Caco-2 (cell line): ENCODE results near the gene TEX51. TPM values are rescaled to one million over a fixed set of nuclear protein-coding genes. Genes with fewer than 3 reads are reported as not detected.

Experiments
- BruUV-seq: library from RNA; stranded (reverse); fragments of 400-500 nt; replicated peaks from 2 replicates; lab custom pipeline; 2021; lab: Mats Ljungman, UMichigan
- CTCF ChIA-PET: fragments of 300-600 bp; sonication (Branson Sonifier 250); formaldehyde crosslinking; loops from one replicate; lab custom pipeline; 2022; ENCODE audit warnings: antibody characterized with exemption; lab: Charles Lee
- POLR2A ChIA-PET: fragments of 300-600 bp; sonication (Branson Sonifier 250); formaldehyde crosslinking; loops from one replicate; lab custom pipeline; 2022; ENCODE audit warnings: antibody characterized with exemption; lab: Charles Lee
- DNase-seq, 2 experiments: peaks; one replicate each; pipeline versions ENCODE4 v3.0.0 to v3.0.0-alpha.2; 2020 to 2022
- H3K27me3 ChIP-seq: replicated peaks from 2 replicates; pipeline ENCODE4 v1.6.0; 2011; ENCODE audit warnings: low read length; ENCODE audit not compliant: control insufficient read depth, insufficient read depth
- H3K36me3 ChIP-seq: 2 replicates; pipeline ENCODE4 v1.5.1; 2011; ENCODE audit warnings: low read length; ENCODE audit not compliant: control insufficient read depth, insufficient read depth
- H3K4me1 ChIP-seq: fragments of 250-450 bp; sonication (Bioruptor Pico); 2 replicates; pipeline ENCODE4 v1.5.1; 2020; ENCODE audit warnings: mild to moderate bottlenecking
- H3K4me3 ChIP-seq: 2 replicates; pipeline ENCODE4 v1.5.1; 2011; ENCODE audit warnings: low read depth, mild to moderate bottlenecking, control low read depth, low read length
- H3K9me3 ChIP-seq: fragments of 250-450 bp; sonication (Bioruptor Pico); 2 replicates; pipeline ENCODE4 v1.5.1; 2020; ENCODE audit warnings: mild to moderate bottlenecking, moderate library complexity
- H3K27ac Mint-ChIP-seq: one replicate; pipeline ENCODE4 v1.8.0; 2022; ENCODE audit warnings: mixed read lengths; ENCODE audit not compliant: unreplicated experiment
- H3K27me3 Mint-ChIP-seq: one replicate; pipeline ENCODE4 v1.8.0; 2022; ENCODE audit warnings: mixed read lengths; ENCODE audit not compliant: insufficient read depth, unreplicated experiment
- H3K36me3 Mint-ChIP-seq: one replicate; pipeline ENCODE4 v1.8.0; 2022; ENCODE audit warnings: mild to moderate bottlenecking, mixed read lengths; ENCODE audit not compliant: insufficient read depth, unreplicated experiment
- H3K4me1 Mint-ChIP-seq: one replicate; pipeline ENCODE4 v1.8.0; 2022; ENCODE audit warnings: low read depth, mixed read lengths; ENCODE audit not compliant: unreplicated experiment
- H3K4me3 Mint-ChIP-seq: one replicate; pipeline ENCODE4 v1.8.0; 2022; ENCODE audit warnings: mild to moderate bottlenecking, moderate library complexity, mixed read lengths; ENCODE audit not compliant: unreplicated experiment
- H3K9me3 Mint-ChIP-seq: one replicate; pipeline ENCODE4 v1.8.0; 2022; ENCODE audit warnings: mixed read lengths; ENCODE audit not compliant: unreplicated experiment
- CTCF ChIP-seq, 2 experiments: fragments of 200-600 bp in 1 of 2; IDR thresholded peaks; 1 replicate in 1 of 2; 2 replicates in 1 of 2; pipeline versions ENCODE4 v1.5.1 to v1.8.0; 2011 to 2022; ENCODE audit warnings: antibody characterized with exemption in 1 of 2, control low read depth in 1 of 2, inconsistent platforms in 1 of 2, low read depth in 1 of 2, low read length in 1 of 2, mild to moderate bottlenecking in 1 of 2, moderate library complexity in 1 of 2; ENCODE audit not compliant: insufficient read depth in 1 of 2, severe bottlenecking in 1 of 2, unreplicated experiment in 1 of 2
- intact Hi-C: fragments of 100-400 bp; cut with micrococcal nuclease; formaldehyde crosslinking; loops from one replicate; pipeline ENCODE4 v1.10.0; 2022; ENCODE audit not compliant: unreplicated experiment
- total RNA-seq: library from RNA; stranded (reverse); gene quantifications from 2 replicates; pipeline ENCODE4 v1.2.3, GENCODE V29; 2022

TEX51 gene
- total RNA-seq, 1 experiment from 2014 or later = not detected

- Mint-ChIP-seq H3K27ac (no peak overlapping the region), H3K9me3 (peaks cover 10% of the 10 kb centered on the region), H3K27me3 (no peaks in the 10 kb centered on the region), H3K36me3 (no peaks in the 10 kb centered on the region), H3K4me3 (no peak overlapping the region), H3K4me1 (peaks cover 19% of the 10 kb centered on the region)
- no peak for DNase-seq
- intact Hi-C loops = no loop called here
- ChIA-PET POLR2A (no interaction called here), CTCF (no interaction called here)
- no peaks in the 10 kb centered on the region for H3K36me3 ChIP-seq
- H3K9me3 ChIP-seq = peaks cover 23% of the 10 kb centered on the region; the same call in 1 of the 2 replicates
- no peaks in the 10 kb centered on the region for H3K27me3 ChIP-seq
- TF ChIP-seq CTCF (IDR thresholded peaks at IDR 0.05; ENCODE audit: insufficient read depth in 1 of 2, low read depth in 1 of 2, low read length in 1 of 2, severe bottlenecking in 1 of 2, unreplicated experiment in 1 of 2) = no peak
- peaks cover 18% of the 10 kb centered on the region for H3K4me1 ChIP-seq
- BruUV-seq = no TSS peak
- no peak overlapping the region for H3K4me3 ChIP-seq
Observed at GRCh38 chr2:126949775-126950174, 51.1 kb downstream of the TEX51 start.

- H3K4me3 Mint-ChIP-seq = no peak overlapping the region
- peaks cover 19% of the 10 kb centered on the region for H3K4me1 Mint-ChIP-seq
- H3K9me3 Mint-ChIP-seq = peaks cover 10% of the 10 kb centered on the region
- H3K27ac Mint-ChIP-seq = no peak overlapping the region
- H3K27me3 ChIP-seq = no peaks in the 10 kb centered on the region
- H3K9me3 ChIP-seq = peaks cover 22% of the 10 kb centered on the region; the same call in 1 of the 2 replicates
- no peaks in the 10 kb centered on the region for H3K36me3 ChIP-seq
- ChIA-PET CTCF (no interaction called here), POLR2A (no interaction called here)
- DNase-seq = no peak
- no peaks in the 10 kb centered on the region for H3K27me3 Mint-ChIP-seq
- H3K4me3 ChIP-seq = no peak overlapping the region
- no TSS peak for BruUV-seq
- peaks cover 18% of the 10 kb centered on the region for H3K4me1 ChIP-seq
- TF ChIP-seq CTCF (IDR thresholded peaks at IDR 0.05; ENCODE audit: insufficient read depth in 1 of 2, low read depth in 1 of 2, low read length in 1 of 2, severe bottlenecking in 1 of 2, unreplicated experiment in 1 of 2) = no peak
- intact Hi-C loops = no loop called here
- H3K36me3 Mint-ChIP-seq = no peaks in the 10 kb centered on the region
Observed at GRCh38 chr2:126950504-126950903, 51.8 kb downstream of the TEX51 start.

Other genes starting within 250 kb of the TEX51 start
- gene GYPC, start 242.7 kb upstream of the TEX51 start, total RNA-seq = not detected in 2 replicates
- gene BIN1, start 208.3 kb downstream of the TEX51 start, total RNA-seq = 198 and 205 TPM in 2 replicates